SK-N-SH (cell line): ENCODE data around the gene LSM10. TPM values are rescaled to one million over a fixed set of nuclear protein-coding genes. Genes with fewer than 3 reads are reported as not detected.

Experiments used
- CTCF ChIA-PET: fragments of 300-600, 350-600 bp; formaldehyde crosslinking; extraction: SDS; loops from one replicate; lab custom pipeline; 2021; lab: Yijun Ruan, JAX
- POLR2A ChIA-PET: fragments of 350-600 bp; sonication (Branson Sonifier 250); formaldehyde crosslinking; extraction: SDS; loops from one replicate; lab custom pipeline; 2020; ENCODE audit warnings: antibody characterized with exemption, inconsistent platforms; lab: Yijun Ruan, JAX
- DNase-seq: peaks from one replicate; pipeline ENCODE4 v3.0.0; 2012
- H2AFZ ChIP-seq: fragments of 200-600 bp; sonication (generic); 2 replicates; pipeline ENCODE4 v1.8.1; 2016; ENCODE audit warnings: antibody characterized with exemption, mild to moderate bottlenecking, low read depth
- H3F3A ChIP-seq: fragments of 200-600 bp; sonication (generic); replicated peaks from 2 replicates; pipeline ENCODE3; 2016; ENCODE audit warnings: antibody characterized with exemption, mild to moderate bottlenecking; ENCODE audit not compliant: insufficient read depth
- H3K27ac ChIP-seq, 2 experiments: fragments of 200-500 bp in 1 of 2; fragments of 200-600 bp in 1 of 2; sonication (Bioruptor generic) in 1 of 2; sonication (generic), shearing (Covaris generic) in 1 of 2; 2 replicates each; pipeline versions ENCODE4 v1.5.1 to v1.6.1; 2014 to 2016; ENCODE audit warnings: low read depth in 2 of 2, inconsistent platforms in 1 of 2, low read length in 1 of 2, mild to moderate bottlenecking in 1 of 2, mixed read lengths in 1 of 2
- H3K27me3 ChIP-seq: fragments of 200-600 bp; sonication (generic), shearing (Covaris generic); 2 replicates; pipeline ENCODE4 v1.6.1; 2016; ENCODE audit warnings: mixed run types; ENCODE audit not compliant: insufficient read depth
- H3K36me3 ChIP-seq, 2 experiments: fragments of 200-500 bp in 1 of 2; fragments of 200-600 bp in 1 of 2; sonication (Bioruptor generic) in 1 of 2; sonication (generic) in 1 of 2; replicated peaks in 1 of 2; 2 replicates each; pipeline versions ENCODE3 to v1.5.1; 2014 to 2016; ENCODE audit warnings: low read length in 1 of 2, mild to moderate bottlenecking in 1 of 2; ENCODE audit not compliant: insufficient read depth in 2 of 2, control insufficient read depth in 1 of 2
- H3K4me1 ChIP-seq, 2 experiments: fragments of 200-500 bp in 1 of 2; fragments of 200-600 bp in 1 of 2; sonication (Bioruptor generic) in 1 of 2; sonication (generic), shearing (Covaris generic) in 1 of 2; 2 replicates each; pipeline versions ENCODE4 v1.5.1 to v1.6.1; 2014 to 2016; ENCODE audit warnings: low read depth in 1 of 2, low read length in 1 of 2, mixed run types in 1 of 2; ENCODE audit not compliant: insufficient read depth in 2 of 2, control insufficient read depth in 1 of 2
- H3K4me2 ChIP-seq: fragments of 200-600 bp; sonication (generic), shearing (Covaris generic); 2 replicates; pipeline ENCODE4 v1.6.1; 2017; ENCODE audit warnings: mixed run types
- H3K4me3 ChIP-seq, 2 experiments: fragments of 200-500 bp in 1 of 2; fragments of 200-600 bp in 1 of 2; sonication (Bioruptor generic) in 1 of 2; sonication (generic), shearing (Covaris generic) in 1 of 2; 2 replicates each; pipeline versions ENCODE4 v1.5.1 to v1.8.1; 2014 to 2016; ENCODE audit warnings: low read depth in 2 of 2, inconsistent platforms in 1 of 2, low read length in 1 of 2, mild to moderate bottlenecking in 1 of 2, mixed read lengths in 1 of 2, moderate library complexity in 1 of 2
- H3K79me2 ChIP-seq: fragments of 200-600 bp; sonication (generic); 2 replicates; pipeline ENCODE4 v1.8.1; 2017; ENCODE audit warnings: mild to moderate bottlenecking; ENCODE audit not compliant: insufficient read depth
- H3K9ac ChIP-seq: fragments of 200-600 bp; sonication (generic); 2 replicates; pipeline ENCODE4 v1.6.1; 2017; ENCODE audit warnings: mixed run types
- H3K9me2 ChIP-seq: fragments of 200-600 bp; sonication (generic); 2 replicates; pipeline ENCODE4 v1.6.1; 2017; ENCODE audit warnings: mixed run types
- H3K9me3 ChIP-seq: fragments of 200-600 bp; sonication (generic); 2 replicates; pipeline ENCODE4 v1.6.1; 2017; ENCODE audit warnings: mixed run types, mild to moderate bottlenecking, moderate library complexity
- H4K20me1 ChIP-seq: fragments of 200-600 bp; sonication (generic); 2 replicates; pipeline ENCODE4 v1.6.1; 2017; ENCODE audit warnings: mild to moderate bottlenecking, mixed run types; ENCODE audit not compliant: insufficient read depth
- CHD2 ChIP-seq: fragments of 150-350 bp; IDR thresholded peaks from 2 replicates; pipeline ENCODE4 v1.6.1; 2018; ENCODE audit warnings: low read length; ENCODE audit not compliant: partially characterized antibody
- CTCF ChIP-seq: fragments of 200-600 bp; sonication (generic); IDR thresholded peaks from 2 replicates; pipeline ENCODE4 v1.6.1; 2017; ENCODE audit warnings: antibody characterized with exemption, mild to moderate bottlenecking, moderate library complexity
- FOSL2 ChIP-seq: IDR thresholded peaks from 2 replicates; pipeline ENCODE4 v1.4.0; 2012; ENCODE audit warnings: low read depth, mild to moderate bottlenecking, moderate library complexity, borderline replicate concordance
- FOXJ3 ChIP-seq: sonication (generic); formaldehyde crosslinking; IDR thresholded peaks from 2 replicates; pipeline ENCODE4 v1.5.1; 2020; ENCODE audit warnings: mild to moderate bottlenecking, missing genetic modification reagents
- GABPA ChIP-seq: IDR thresholded peaks from 2 replicates; pipeline ENCODE4 v1.4.0; 2012; ENCODE audit warnings: low read depth, mild to moderate bottlenecking
- JUND ChIP-seq: IDR thresholded peaks from 2 replicates; pipeline ENCODE4 v1.4.0; 2012
- MAX ChIP-seq: IDR thresholded peaks from 2 replicates; pipeline ENCODE4 v1.4.0; 2012; ENCODE audit warnings: low read depth
- PBX3 ChIP-seq: IDR thresholded peaks from 2 replicates; pipeline ENCODE4; 2012
- RAD21 ChIP-seq: IDR thresholded peaks from 2 replicates; pipeline ENCODE4 v1.6.1; 2012; ENCODE audit warnings: mild to moderate bottlenecking, low read length
- RCOR1 ChIP-seq: fragments of 150-350 bp; IDR thresholded peaks from 2 replicates; pipeline ENCODE4 v1.6.1; 2017; ENCODE audit warnings: antibody characterized with exemption, low read length
- TCF12 ChIP-seq: IDR thresholded peaks from 2 replicates; pipeline ENCODE4 v1.4.0; 2012
- WGBS: methylation state at CpG from one replicate; pipeline ENCODE4 v1.1.6; 2017; ENCODE audit warnings: low lambda C conversion rate; 5-methylcytosine and 5-hydroxymethylcytosine counted together
- polyA plus RNA-seq, 3 experiments: library from polyadenylated mRNA; depleted of rRNA; stranded (reverse); fragments of >200 nt; gene quantifications; 2 replicates each; pipeline ENCODE4 v1.2.3, GENCODE V29; 2012

The LSM10 gene
- polyA plus RNA-seq, 1 of the 3 experiments (the other 2 are of a cell fraction), result 96.8 TPM

- POLR2A ChIA-PET, result no interaction called here
- Histone ChIP-seq H2AFZ (no peak overlapping the region), H3K9me3 (no peaks in the 10 kb centered on the region)
- TF ChIP-seq CHD2, result no peak
- TF ChIP-seq TCF12, result no peak
- no peak for TF ChIP-seq FOXJ3 (CRISPR knock-in tag)
- TF ChIP-seq RAD21, result no peak
- TF ChIP-seq RCOR1, result no peak
- no peak for TF ChIP-seq CTCF
- no peak for TF ChIP-seq PBX3
- TF ChIP-seq JUND, result no peak
- no peak for TF ChIP-seq GABPA
- TF ChIP-seq, all 33 proteins: peak for 0
- no peaks in the 10 kb centered on the region for H3K4me1 ChIP-seq
- no peak overlapping the region for H3K4me3 ChIP-seq
- peaks cover 2 to 6% of the 10 kb centered on the region in 2 experiments for H3K36me3 ChIP-seq
- no peaks in the 10 kb centered on the region for H3K9me2 ChIP-seq
- H3K27me3 ChIP-seq, result no peaks in the 10 kb centered on the region
- 88% methylated on average over 4 of the region's 4 CpGs for WGBS
- H3K79me2 ChIP-seq, result no peaks in the 10 kb centered on the region
- H3F3A ChIP-seq, result no peaks in the 10 kb centered on the region
- no peak overlapping the region for H3K27ac ChIP-seq
- H3K4me2 ChIP-seq, result no peak overlapping the region
- CTCF ChIA-PET, result interaction anchor here (1.3 to 1.9 kb wide), 2 partner anchors 11 to 19 kb away, joined by 5 to 8 read pairs; partner anchors contain the start of gene OSCP1
- no peak for DNase-seq
- no peaks in the 10 kb centered on the region for H4K20me1 ChIP-seq
- H3K9ac ChIP-seq, result no peak overlapping the region
Observed at GRCh38 chr1:36438715-36439114, 41.0 kb upstream of the LSM10 start.

GRCh38 chr1:36436821-36437220, 39.1 kb upstream of the LSM10 start:
- no peak overlapping the region for H2AFZ ChIP-seq
- no peak overlapping the region for H3K9ac ChIP-seq
- H3K36me3 ChIP-seq, result peaks cover 2 to 6% of the 10 kb centered on the region in 2 experiments
- ChIA-PET POLR2A (no interaction called here), CTCF (interaction anchor here (1.4 to 1.7 kb wide), 2 partner anchors 10 to 13 kb away, joined by 4 to 6 read pairs; partner anchors contain the start of gene OSCP1)
- no peak for DNase-seq
- H4K20me1 ChIP-seq, result no peaks in the 10 kb centered on the region
- H3K4me2 ChIP-seq, result no peak overlapping the region
- H3K4me3 ChIP-seq, result no peak overlapping the region
- no peaks in the 10 kb centered on the region for H3K27me3 ChIP-seq
- H3K9me2 ChIP-seq, result no peaks in the 10 kb centered on the region
- no peaks in the 10 kb centered on the region for H3K4me1 ChIP-seq
- WGBS, result 75% methylated on average over 1 of the region's 1 CpG
- no peaks in the 10 kb centered on the region for H3K79me2 ChIP-seq
- H3K9me3 ChIP-seq, result no peaks in the 10 kb centered on the region
- no peak overlapping the region for H3K27ac ChIP-seq
- H3F3A ChIP-seq, result no peaks in the 10 kb centered on the region
- TF ChIP-seq FOSL2 (no peak), JUND (no peak), CHD2 (no peak), CTCF (no peak), MAX (no peak)
